Neural progenitor cell (in vitro differentiated cells): ENCODE measurements around the gene DLX1. TPM values are rescaled to one million over a fixed set of nuclear protein-coding genes. Genes with fewer than 3 reads are reported as not detected.

Experiments used
- DNase-seq: peaks from one replicate; pipeline ENCODE4 v3.0.0-alpha.2; 2016; ENCODE audit warnings: low spot score
- H2AFZ ChIP-seq: fragments of 200-600 bp; sonication (generic); replicated peaks from 2 replicates; pipeline ENCODE4 v1.6.1; 2016; ENCODE audit warnings: antibody characterized with exemption
- H3F3A ChIP-seq: fragments of 200-600 bp; sonication (generic); 2 replicates; pipeline ENCODE4 v1.6.1; 2016; ENCODE audit warnings: antibody characterized with exemption, low read depth
- H3K27ac ChIP-seq: fragments of 200-600 bp; sonication (generic); 2 replicates; pipeline ENCODE4 v1.5.1; 2016; ENCODE audit warnings: mild to moderate bottlenecking
- H3K27me3 ChIP-seq: fragments of 200-600 bp; sonication (generic); 2 replicates; pipeline ENCODE4 v1.6.1; 2016; ENCODE audit warnings: mild to moderate bottlenecking, moderate library complexity
- H3K36me3 ChIP-seq: fragments of 200-600 bp; sonication (generic); 2 replicates; pipeline ENCODE4 v1.5.1; 2016
- H3K4me1 ChIP-seq: fragments of 200-600 bp; sonication (generic); 2 replicates; pipeline ENCODE4 v1.6.1; 2016; ENCODE audit warnings: mixed run types
- H3K4me2 ChIP-seq: fragments of 200-600 bp; sonication (generic); 2 replicates; pipeline ENCODE4 v1.6.1; 2016
- H3K4me3 ChIP-seq: fragments of 200-600 bp; sonication (generic); 2 replicates; pipeline ENCODE4 v1.5.1; 2016
- H3K79me2 ChIP-seq: fragments of 200-600 bp; sonication (generic); 2 replicates; pipeline ENCODE4 v1.6.1; 2016; ENCODE audit warnings: low read depth
- H3K9ac ChIP-seq: fragments of 200-600 bp; sonication (generic); 2 replicates; pipeline ENCODE4 v1.6.1; 2016
- H3K9me3 ChIP-seq: fragments of 200-600 bp; sonication (generic); 2 replicates; pipeline ENCODE4 v1.5.1; 2016; ENCODE audit warnings: low read depth
- H4K20me1 ChIP-seq: fragments of 200-600 bp; sonication (generic); 2 replicates; pipeline ENCODE4 v1.6.1; 2016; ENCODE audit warnings: low read depth
- H3K27ac Mint-ChIP-seq: 3 replicates; pipeline ENCODE4 v1.8.0; 2021; ENCODE audit warnings: mixed read lengths
- H3K27me3 Mint-ChIP-seq: 2 replicates; pipeline ENCODE4 v1.8.0; 2022; ENCODE audit warnings: low read depth, mild to moderate bottlenecking, inconsistent platforms, moderate library complexity, mixed read lengths; ENCODE audit not compliant: insufficient read depth
- H3K36me3 Mint-ChIP-seq: 3 replicates; pipeline ENCODE4 v1.8.0; 2021; ENCODE audit warnings: mixed read lengths
- H3K4me1 Mint-ChIP-seq: 3 replicates; pipeline ENCODE4 v1.8.0; 2021; ENCODE audit warnings: mixed read lengths
- H3K4me3 Mint-ChIP-seq: 3 replicates; pipeline ENCODE4 v1.8.0; 2021; ENCODE audit warnings: mild to moderate bottlenecking, moderate library complexity, mixed read lengths
- H3K9me3 Mint-ChIP-seq: 3 replicates; pipeline ENCODE4 v1.8.0; 2020; ENCODE audit warnings: mixed read lengths
- CTCF ChIP-seq: fragments of 200-600 bp; sonication (generic); IDR thresholded peaks from 2 replicates; pipeline ENCODE4 v1.5.1; 2017; ENCODE audit warnings: antibody characterized with exemption, mild to moderate bottlenecking
- EZH2 ChIP-seq: fragments of 200-600 bp; sonication (generic); IDR thresholded peaks from 2 replicates; pipeline ENCODE4 v1.6.1; 2017; ENCODE audit warnings: antibody characterized with exemption, mild to moderate bottlenecking, moderate library complexity
- EZH2phosphoT487 ChIP-seq: fragments of 200-600 bp; sonication (generic); IDR thresholded peaks from 2 replicates; pipeline ENCODE4 v1.6.1; 2017; ENCODE audit warnings: antibody characterized with exemption
- total RNA-seq: library from RNA; depleted of rRNA; stranded (reverse); fragments of >200 nt; gene quantifications from 2 replicates; pipeline ENCODE4 v1.2.3, GENCODE V29; 2015; ENCODE audit warnings: low replicate concordance

Gene DLX1
- total RNA-seq, 1 donor from 2014 or later: not detected

GRCh38 chr2:172119089-172119488, 33.8 kb downstream of the DLX1 start:
- Mint-ChIP-seq H3K27me3 (peaks cover 2% of the 10 kb centered on the region), H3K4me3 (no peak overlapping the region), H3K4me1 (no peaks in the 10 kb centered on the region), H3K36me3 (no peaks in the 10 kb centered on the region), H3K9me3 (no peaks in the 10 kb centered on the region), H3K27ac (no peak overlapping the region)
- Histone ChIP-seq H3K79me2 (no peaks in the 10 kb centered on the region), H4K20me1 (no peaks in the 10 kb centered on the region), H3K4me1 (no peaks in the 10 kb centered on the region), H3K4me2 (no peak overlapping the region), H2AFZ (no peak overlapping the region), H3K9ac (no peak overlapping the region), H3K9me3 (no peaks in the 10 kb centered on the region), H3K36me3 (no peaks in the 10 kb centered on the region), H3K4me3 (no peak overlapping the region), H3F3A (no peaks in the 10 kb centered on the region), H3K27ac (no peak overlapping the region), H3K27me3 (no peaks in the 10 kb centered on the region)
- TF ChIP-seq EZH2 (no peak), CTCF (no peak), EZH2phosphoT487 (no peak)
- DNase-seq: no peak

GRCh38 chr2:172120118-172120517, 34.8 kb downstream of the DLX1 start:
- no peak overlapping the region for H3K27ac Mint-ChIP-seq
- Histone ChIP-seq H3K4me3 (no peak overlapping the region), H3K36me3 (no peaks in the 10 kb centered on the region), H3K79me2 (no peaks in the 10 kb centered on the region), H3K27me3 (no peaks in the 10 kb centered on the region), H4K20me1 (no peaks in the 10 kb centered on the region), H3K4me2 (no peak overlapping the region), H3K4me1 (no peaks in the 10 kb centered on the region), H3K9ac (no peak overlapping the region), H3K9me3 (no peaks in the 10 kb centered on the region), H2AFZ (no peak overlapping the region), H3F3A (no peaks in the 10 kb centered on the region), H3K27ac (no peak overlapping the region)
- H3K27me3 Mint-ChIP-seq: peaks cover 2% of the 10 kb centered on the region
- DNase-seq: no peak
- TF ChIP-seq EZH2phosphoT487: no peak
- TF ChIP-seq CTCF: no peak
- TF ChIP-seq EZH2: no peak
- H3K4me1 Mint-ChIP-seq: no peaks in the 10 kb centered on the region
- no peak overlapping the region for H3K4me3 Mint-ChIP-seq
- no peaks in the 10 kb centered on the region for H3K9me3 Mint-ChIP-seq
- no peaks in the 10 kb centered on the region for H3K36me3 Mint-ChIP-seq

- H3K9me3 Mint-ChIP-seq: peaks cover 4% of the 10 kb centered on the region
- no peak for DNase-seq
- Histone ChIP-seq H3K4me3 (no peak overlapping the region), H3F3A (peaks cover 31% of the 10 kb centered on the region), H3K27me3 (no peaks in the 10 kb centered on the region), H3K9ac (no peak overlapping the region), H3K9me3 (peaks cover 9% of the 10 kb centered on the region), H3K36me3 (no peaks in the 10 kb centered on the region), H3K27ac (no peak overlapping the region), H2AFZ (no peak overlapping the region), H3K4me1 (peaks cover 14% of the 10 kb centered on the region), H3K4me2 (no peak overlapping the region), H4K20me1 (no peaks in the 10 kb centered on the region), H3K79me2 (no peaks in the 10 kb centered on the region)
- no peak for TF ChIP-seq CTCF
- TF ChIP-seq EZH2: no peak
- TF ChIP-seq EZH2phosphoT487: no peak
- peaks cover 10% of the 10 kb centered on the region for H3K4me1 Mint-ChIP-seq
- peaks cover 4% of the 10 kb centered on the region for H3K27me3 Mint-ChIP-seq
- no peaks in the 10 kb centered on the region for H3K36me3 Mint-ChIP-seq
- no peak overlapping the region for H3K27ac Mint-ChIP-seq
- H3K4me3 Mint-ChIP-seq: no peak overlapping the region
These were observed 43.2 kb downstream of the DLX1 start for GRCh38 chr2:172128484-172128883.
